H9 (cell line): ENCODE measurements around the gene KIAA0825. TPM values are rescaled to one million over a fixed set of nuclear protein-coding genes. Genes with fewer than 3 reads are reported as not detected.

Experiments used
- DNase-seq: peaks from one replicate; pipeline ENCODE4 v3.0.0-alpha.2; 2017
- H2AFZ ChIP-seq: one replicate; pipeline ENCODE4 v1.6.1; 2013; ENCODE audit warnings: mild to moderate bottlenecking, low read length, control low read depth, moderate library complexity
- H2AK5ac ChIP-seq: 2 replicates; pipeline ENCODE4 v1.6.1; 2013; ENCODE audit warnings: low read length, control low read depth, mixed read lengths; ENCODE audit not compliant: insufficient read length
- H2BK120ac ChIP-seq: one replicate; pipeline ENCODE4 v1.6.1; 2013; ENCODE audit warnings: low read depth, mild to moderate bottlenecking, low read length, control low read depth, inconsistent platforms; ENCODE audit not compliant: poor library complexity, severe bottlenecking
- H2BK12ac ChIP-seq: 2 replicates; pipeline ENCODE4 v1.6.1; 2013; ENCODE audit warnings: low read length, control low read depth, mixed read lengths, low read depth; ENCODE audit not compliant: insufficient read length
- H2BK15ac ChIP-seq: 2 replicates; pipeline ENCODE4 v1.6.1; 2013; ENCODE audit warnings: low read depth, low read length, control low read depth
- H2BK20ac ChIP-seq: one replicate; pipeline ENCODE4 v1.6.1; 2013; ENCODE audit warnings: low read depth, mild to moderate bottlenecking, low read length, control low read depth, inconsistent platforms; ENCODE audit not compliant: poor library complexity, severe bottlenecking
- H2BK5ac ChIP-seq: 2 replicates; pipeline ENCODE4 v1.6.1; 2013; ENCODE audit warnings: low read length, control low read depth, mixed read lengths; ENCODE audit not compliant: insufficient read length
- H3K14ac ChIP-seq: 2 replicates; pipeline ENCODE4 v1.6.1; 2013; ENCODE audit warnings: low read length, control low read depth; ENCODE audit not compliant: insufficient read depth
- H3K18ac ChIP-seq: 2 replicates; pipeline ENCODE4 v1.6.1; 2013; ENCODE audit warnings: low read depth, mild to moderate bottlenecking, mixed read lengths, low read length, control low read depth; ENCODE audit not compliant: insufficient read length
- H3K23ac ChIP-seq: 2 replicates; pipeline ENCODE4 v1.6.1; 2013; ENCODE audit warnings: low read length, control low read depth, mixed read lengths, low read depth; ENCODE audit not compliant: insufficient read length
- H3K23me2 ChIP-seq: 2 replicates; pipeline ENCODE4 v1.6.1; 2013; ENCODE audit warnings: low read depth, mild to moderate bottlenecking, mixed read lengths, low read length, control low read depth; ENCODE audit not compliant: insufficient read length, poor library complexity, severe bottlenecking
- H3K27ac ChIP-seq: 2 replicates; pipeline ENCODE4 v1.5.1; 2013; ENCODE audit warnings: low read length, control low read depth, mixed read lengths, low read depth; ENCODE audit not compliant: insufficient read length
- H3K27me3 ChIP-seq: 2 replicates; pipeline ENCODE4 v1.6.1; 2013; ENCODE audit warnings: low read length, control low read depth, inconsistent platforms; ENCODE audit not compliant: insufficient read depth
- H3K4ac ChIP-seq: 2 replicates; pipeline ENCODE4 v1.6.1; 2013; ENCODE audit warnings: low read depth, mild to moderate bottlenecking, control low read depth, inconsistent platforms, low read length, moderate library complexity
- H3K4me1 ChIP-seq: 2 replicates; pipeline ENCODE4 v1.6.1; 2013; ENCODE audit warnings: low read length, control low read depth, inconsistent platforms; ENCODE audit not compliant: insufficient read depth
- H3K4me2 ChIP-seq: 2 replicates; pipeline ENCODE4 v1.6.1; 2013; ENCODE audit warnings: low read length, control low read depth, mixed read lengths; ENCODE audit not compliant: insufficient read length, insufficient read depth
- H3K56ac ChIP-seq: 2 replicates; pipeline ENCODE4 v1.6.1; 2013; ENCODE audit warnings: low read depth, mild to moderate bottlenecking, mixed read lengths, low read length, control low read depth; ENCODE audit not compliant: insufficient read length
- H3K79me1 ChIP-seq: 2 replicates; pipeline ENCODE4 v1.6.1; 2013; ENCODE audit warnings: low read depth, mild to moderate bottlenecking, moderate library complexity, low read length, control low read depth, inconsistent platforms; ENCODE audit not compliant: insufficient read depth, poor library complexity, severe bottlenecking
- H3K79me2 ChIP-seq: 2 replicates; pipeline ENCODE4 v1.6.1; 2013; ENCODE audit warnings: low read length, control low read depth, inconsistent platforms; ENCODE audit not compliant: insufficient read depth
- H3K9ac ChIP-seq: 2 replicates; pipeline ENCODE4 v1.6.1; 2013; ENCODE audit warnings: low read length, control low read depth, mixed read lengths; ENCODE audit not compliant: insufficient read length; ENCODE audit errors: extremely low read depth
- H3K9me3 ChIP-seq: one replicate; pipeline ENCODE4 v1.6.1; 2013; ENCODE audit warnings: low read depth, low read length, inconsistent platforms; ENCODE audit not compliant: control insufficient read depth
- H3T11ph ChIP-seq: one replicate; pipeline ENCODE4 v1.6.1; 2013; ENCODE audit warnings: mild to moderate bottlenecking, low read length, control low read depth, inconsistent platforms
- H4K20me1 ChIP-seq: one replicate; pipeline ENCODE4 v1.6.1; 2013; ENCODE audit not compliant: control insufficient read depth, insufficient read length, insufficient read depth
- H4K5ac ChIP-seq: 2 replicates; pipeline ENCODE4 v1.6.1; 2013; ENCODE audit warnings: low read depth, mild to moderate bottlenecking, mixed read lengths, low read length, control low read depth; ENCODE audit not compliant: insufficient read length
- H4K8ac ChIP-seq: replicated peaks from 2 replicates; pipeline ENCODE4 v1.6.1; 2013; ENCODE audit warnings: low read length, control low read depth, mixed read lengths, low read depth; ENCODE audit not compliant: insufficient read length
- H4K91ac ChIP-seq: 2 replicates; pipeline ENCODE4 v1.6.1; 2013; ENCODE audit warnings: low read depth, mild to moderate bottlenecking, moderate library complexity, mixed read lengths, low read length, control low read depth; ENCODE audit not compliant: insufficient read length
- H3K27ac Mint-ChIP-seq, 3 experiments: 2 replicates in 2 of 3; 3 replicates in 1 of 3; pipeline ENCODE4 v1.8.0; 2020 to 2021; ENCODE audit warnings: mixed read lengths in 3 of 3, mild to moderate bottlenecking in 1 of 3, moderate library complexity in 1 of 3
- H3K27me3 Mint-ChIP-seq: 2 replicates; pipeline ENCODE4 v1.8.0; 2021; ENCODE audit warnings: low read depth, mild to moderate bottlenecking, moderate library complexity, mixed read lengths
- H3K36me3 Mint-ChIP-seq, 3 experiments: 2 replicates in 2 of 3; 3 replicates in 1 of 3; pipeline ENCODE4 v1.8.0; 2020 to 2021; ENCODE audit warnings: low read depth in 3 of 3, mixed read lengths in 3 of 3; ENCODE audit not compliant: insufficient read depth in 1 of 3
- H3K4me1 Mint-ChIP-seq, 2 experiments: 2 replicates each; pipeline ENCODE4 v1.8.0; 2020; ENCODE audit warnings: mixed read lengths in 2 of 2
- H3K4me3 Mint-ChIP-seq, 2 experiments: 2 replicates in 1 of 2; 3 replicates in 1 of 2; pipeline ENCODE4 v1.8.0; 2020 to 2021; ENCODE audit warnings: mild to moderate bottlenecking in 2 of 2, mixed read lengths in 2 of 2, moderate library complexity in 1 of 2
- H3K9me3 Mint-ChIP-seq, 2 experiments: 2 replicates in 1 of 2; 3 replicates in 1 of 2; pipeline ENCODE4 v1.8.0; 2020; ENCODE audit warnings: mild to moderate bottlenecking in 2 of 2, mixed read lengths in 2 of 2, moderate library complexity in 1 of 2
- WGBS: extraction: QIAGEN DNeasy Blood & Tissue Kit; methylation state at CpG from one replicate; pipeline ENCODE4 v1.1.7; 2013; ENCODE audit warnings: missing lambda C conversion rate, low lambda C conversion rate, mixed read lengths; ENCODE audit not compliant: insufficient read length; ENCODE audit errors: extremely low coverage; 5-methylcytosine and 5-hydroxymethylcytosine counted together
- total RNA-seq: library from RNA; stranded (reverse); gene quantifications from 2 replicates; pipeline ENCODE4 v1.2.1, GENCODE V29; 2021
- TF ChIP-seq, protein P1 (sequence below): fragments of 200-600 bp; sonication (generic); conservative IDR thresholded peaks from 3 replicates; pipeline ENCODE4 v1.8.0; 2021; ENCODE audit warnings: antibody characterized with exemption, mild to moderate bottlenecking

KIAA0825 gene
- total RNA-seq, 1 experiment from 2014 or later, result 1.8 TPM

DNA sequence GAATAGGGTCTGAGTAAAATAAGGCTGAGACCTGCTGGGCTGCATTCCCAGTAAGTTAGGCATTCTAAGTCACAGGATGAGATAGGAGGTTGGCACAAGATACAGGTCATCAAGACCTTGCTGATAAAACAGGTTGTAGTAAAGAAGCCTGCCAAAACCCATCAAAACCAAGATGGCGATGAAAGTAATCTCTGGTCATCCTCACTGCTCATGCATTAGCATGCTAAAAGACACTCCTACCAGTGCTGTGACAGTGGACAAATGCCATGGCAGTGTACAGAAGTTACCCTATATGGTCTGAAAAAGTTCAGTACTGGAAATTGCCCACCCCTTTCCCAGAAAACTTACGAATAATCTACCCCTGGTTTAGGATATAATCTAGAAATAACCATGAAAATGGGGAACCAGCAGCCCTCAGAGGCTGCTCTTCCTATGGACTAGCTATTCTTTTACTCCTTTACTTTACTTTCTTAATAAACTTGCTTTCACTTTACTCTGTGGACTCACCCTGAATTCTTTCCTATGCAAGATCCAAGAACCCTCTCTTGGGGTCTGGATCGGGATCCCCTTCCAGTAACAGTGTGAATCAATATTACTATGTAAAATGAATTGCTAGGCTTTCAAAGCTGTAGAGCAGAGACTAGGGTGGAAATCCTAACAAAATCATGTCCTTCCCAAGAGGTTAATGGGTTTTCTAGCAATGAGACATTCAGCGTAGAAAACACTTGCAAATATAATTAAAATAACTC lies 257.8 kb downstream of the KIAA0825 start:
- Histone ChIP-seq H3T11ph (peak overlapping the region; percentile 60), H3K79me1 (no peaks in the 10 kb centered on the region), H3K4ac (no peak overlapping the region; the same call in 1 of the 2 replicates), H4K91ac (no peak overlapping the region), H2BK12ac (no peak overlapping the region), H2BK120ac (peak overlapping the region; percentile 56), H4K20me1 (no peaks in the 10 kb centered on the region), H3K79me2 (peaks cover 30% of the 10 kb centered on the region; the same call in 1 of the 2 replicates), H3K9ac (peak overlapping the region; percentile 98), H3K23me2 (peaks cover 5% of the 10 kb centered on the region), H2BK15ac (no peak overlapping the region), H3K27ac (peak overlapping the region; percentile 96), H3K23ac (no peak overlapping the region), H3K14ac (no peak overlapping the region), H3K18ac (peak overlapping the region; percentile 47), H2BK20ac (no peak overlapping the region), H2AK5ac (no peak overlapping the region), H3K27me3 (no peaks in the 10 kb centered on the region), H2BK5ac (no peak overlapping the region), H3K4me2 (peak overlapping the region; percentile 94), H3K56ac (no peak overlapping the region), H2AFZ (no peak overlapping the region), H3K9me3 (no peaks in the 10 kb centered on the region), H3K4me1 (peaks cover 6% of the 10 kb centered on the region; the same call in 1 of the 2 replicates), H4K5ac (no peak overlapping the region), H4K8ac (no peak overlapping the region)
- Mint-ChIP-seq H3K27me3 (no peaks in the 10 kb centered on the region), H3K4me3 (peak overlapping the region; percentile 85 to 87), H3K4me1 (peaks cover 70 to 73% of the 10 kb centered on the region in 2 experiments), H3K36me3 (peaks cover 17 to 47% (median 23%) of the 10 kb centered on the region in 3 experiments), H3K9me3 (peaks cover 2 to 3% of the 10 kb centered on the region in 2 experiments; a peak in 4 of 5 replicates), H3K27ac (peak overlapping the region; percentile 65 to 86 (median 84))
- no CpG with 5 or more reads among the region's 4 CpGs for WGBS
- TF ChIP-seq, protein P1, sequence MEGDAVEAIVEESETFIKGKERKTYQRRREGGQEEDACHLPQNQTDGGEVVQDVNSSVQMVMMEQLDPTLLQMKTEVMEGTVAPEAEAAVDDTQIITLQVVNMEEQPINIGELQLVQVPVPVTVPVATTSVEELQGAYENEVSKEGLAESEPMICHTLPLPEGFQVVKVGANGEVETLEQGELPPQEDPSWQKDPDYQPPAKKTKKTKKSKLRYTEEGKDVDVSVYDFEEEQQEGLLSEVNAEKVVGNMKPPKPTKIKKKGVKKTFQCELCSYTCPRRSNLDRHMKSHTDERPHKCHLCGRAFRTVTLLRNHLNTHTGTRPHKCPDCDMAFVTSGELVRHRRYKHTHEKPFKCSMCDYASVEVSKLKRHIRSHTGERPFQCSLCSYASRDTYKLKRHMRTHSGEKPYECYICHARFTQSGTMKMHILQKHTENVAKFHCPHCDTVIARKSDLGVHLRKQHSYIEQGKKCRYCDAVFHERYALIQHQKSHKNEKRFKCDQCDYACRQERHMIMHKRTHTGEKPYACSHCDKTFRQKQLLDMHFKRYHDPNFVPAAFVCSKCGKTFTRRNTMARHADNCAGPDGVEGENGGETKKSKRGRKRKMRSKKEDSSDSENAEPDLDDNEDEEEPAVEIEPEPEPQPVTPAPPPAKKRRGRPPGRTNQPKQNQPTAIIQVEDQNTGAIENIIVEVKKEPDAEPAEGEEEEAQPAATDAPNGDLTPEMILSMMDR, result no peak
- no peak for DNase-seq
